Measurements from ENCODE around the gene RAB3IL1. TPM values are rescaled to one million over a fixed set of nuclear protein-coding genes. Genes with fewer than 3 reads are reported as not detected.

The RAB3IL1 gene
- total RNA-seq, 1 experiment from 2014 or later, result 18.1 TPM

DNA sequence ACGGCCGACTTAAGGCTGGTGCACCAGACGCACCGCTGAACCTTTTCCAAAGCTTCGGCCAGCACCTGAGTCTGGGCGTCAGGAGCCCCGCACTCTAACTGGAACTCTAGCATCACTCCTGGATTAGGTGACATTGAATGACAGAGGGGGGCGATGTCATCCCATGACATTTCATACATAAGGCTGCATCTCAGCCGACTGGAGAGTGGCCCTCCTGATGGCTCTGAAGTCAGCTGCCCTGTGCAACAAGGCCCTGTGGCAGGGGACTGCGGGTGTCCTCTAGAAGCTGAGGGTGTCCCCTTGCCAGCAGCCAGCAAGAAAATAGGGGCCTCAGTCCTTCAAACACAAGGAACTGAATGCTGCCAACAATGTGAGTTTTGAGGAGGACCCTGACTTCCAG, 16.0 kb downstream of the RAB3IL1 start:
- no TSS peak for BruUV-seq (replicated peaks)
- intact Hi-C loops (cut with micrococcal nuclease), result no loop called here
- H3K36me3 ChIP-seq (ENCODE audit: control insufficient read depth in 1 of 2, insufficient read depth in 2 of 2, low read length in 2 of 2), result 0 out of 4 replicates have a peak, but pooled peaks cover 0 to 3% of the 10 kb centered on the region in 2 experiments
- no peaks in the 10 kb centered on the region for H3K27me3 ChIP-seq (ENCODE audit: insufficient read depth, low read length)
- H3K9me2 ChIP-seq (ENCODE audit: insufficient read depth), result no peaks in the 10 kb centered on the region
- H2AFZ ChIP-seq (ENCODE audit: low read depth, low read length, poor library complexity, severe bottlenecking), result no peak overlapping the region
- no peak overlapping the region for H3K4me2 ChIP-seq (ENCODE audit: low read length)
- DNase-seq (ENCODE audit: low read depth, low spot score) (no peak), ATAC-seq (no peak)
- no peaks in the 10 kb centered on the region for H4K20me1 ChIP-seq (ENCODE audit: insufficient read depth)
- no peaks in the 10 kb centered on the region for H3K9me3 ChIP-seq (ENCODE audit: control insufficient read depth in 1 of 2, insufficient read depth in 1 of 2, low read depth in 1 of 2, low read length in 2 of 2)
- H3K27ac ChIP-seq (ENCODE audit: low read depth, low read length), result no peak overlapping the region
- no peaks in the 10 kb centered on the region for H3K79me2 ChIP-seq (ENCODE audit: insufficient read depth, low read length)
- H3K4me1 ChIP-seq (ENCODE audit: control insufficient read depth in 1 of 2, insufficient read depth in 2 of 2, low read length in 2 of 2), result 0 out of 4 replicates have a peak, but pooled peaks cover 0 to 3% of the 10 kb centered on the region in 2 experiments
- ChIA-PET CTCF (interaction anchor here (7.1 to 8.6 kb wide), 2 partner anchors 47 to 180 kb away, joined by 134 to 162 read pairs; partner anchors contain the start of gene BEST1), POLR2A (interaction anchor here (1.1 kb wide), 1 partner anchor 49 kb away, joined by 3 read pairs; the partner anchor contains the start of gene BEST1), RAD21 (ENCODE audit: low non-redundant PET in 1 of 2, low total read pairs in 2 of 2, uncharacterized antibody in 2 of 2, unreplicated experiment in 2 of 2) (no interaction called here)
- no peak for TF ChIP-seq REST (IDR thresholded peaks at IDR 0.05; ENCODE audit: low read depth)
- no peak for TF ChIP-seq EZH2phosphoT487 (IDR thresholded peaks at IDR 0.05; ENCODE audit: borderline replicate concordance)
- TF ChIP-seq MAX (IDR thresholded peaks at IDR 0.05), result no peak
- no peak for TF ChIP-seq EZH2 (IDR thresholded peaks at IDR 0.05)
- TF ChIP-seq RAD21 (IDR thresholded peaks at IDR 0.05; ENCODE audit: low read depth), result peak; percentile 56
- no peak for TF ChIP-seq FOSL1 (IDR thresholded peaks at IDR 0.05; ENCODE audit: low read depth)
- TF ChIP-seq CTCF (IDR thresholded peaks at IDR 0.05 in 2 of 3, conservative IDR thresholded peaks at IDR 0.05 in 1 of 3; ENCODE audit: borderline replicate concordance in 1 of 3, insufficient read depth in 1 of 3, low read depth in 2 of 3, low read length in 2 of 3), result 0 out of 6 replicates have a peak, but pooled peaks of 1 of the 3 experiments have one; percentile 29
- H3K9ac ChIP-seq (ENCODE audit: low read length), result no peak overlapping the region
- no peak overlapping the region for H3K4me3 ChIP-seq (replicated peaks in 1 of 2; ENCODE audit: low read depth in 1 of 2, low read length in 2 of 2)

Measured in HCT116 (cell line).